NK-92 (cell line): ENCODE data around the gene CT47A1.
"Not testable (repeated sequence)": the region's sequence is repeated elsewhere in the genome, so short reads cannot be mapped to it uniquely, and the experiment has no call there.

Experiments
- DNase-seq: peaks from one replicate; lab custom pipeline; 2025; ENCODE audit not compliant: unreplicated experiment; lab: John Stamatoyannopoulos, UW

CT47A1 gene

GRCh38 chrX:120985660-120986059, at the start of gene CT47A1:
TSS of gene CT47A1 (minus strand) at chrX:120985760. CDS start at chrX:120985529, 231 bp downstream.
- not testable (repeated sequence) for DNase-seq

DNA sequence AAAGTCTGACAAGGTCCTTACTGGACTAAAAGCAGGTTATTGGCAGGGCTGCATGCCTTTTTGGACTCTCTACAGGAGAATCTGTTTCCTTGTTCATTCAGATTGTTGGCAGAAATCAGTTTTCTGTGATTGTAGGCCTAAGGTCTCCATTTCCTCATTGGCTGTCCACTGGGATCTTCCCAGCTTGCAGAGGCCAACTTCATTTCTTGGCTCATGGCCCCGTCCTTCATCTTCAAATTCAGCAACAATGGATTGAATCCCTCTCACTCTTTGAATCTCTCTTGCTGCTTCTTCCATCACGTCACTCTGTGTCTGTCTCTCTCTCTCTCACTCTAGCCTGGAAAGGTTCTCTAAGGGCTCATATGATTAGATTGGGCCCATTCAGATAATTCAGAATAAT, 47.0 kb upstream of the CT47A1 start:
- no peak for DNase-seq

DNA sequence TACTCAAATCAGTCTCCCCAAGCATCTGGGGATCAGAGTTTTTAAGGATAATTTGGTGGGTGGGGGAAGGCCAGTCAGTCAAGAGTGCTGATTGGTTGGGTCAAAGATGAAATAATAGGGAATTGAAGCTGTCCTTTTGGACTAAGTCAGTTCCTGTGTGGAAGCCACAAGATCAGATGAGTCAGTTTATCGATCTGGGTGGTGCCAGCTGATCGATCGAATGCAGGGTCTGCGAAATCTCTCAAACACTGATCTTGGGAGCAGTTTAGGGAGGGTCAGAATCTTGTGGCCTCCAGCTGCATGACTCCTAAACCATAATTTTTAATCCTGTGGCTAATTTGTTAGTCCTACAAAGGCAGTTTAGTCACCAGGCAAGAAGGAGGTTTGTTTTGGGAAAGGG, 44.5 kb upstream of the CT47A1 start:
- no peak for DNase-seq

GRCh38 chrX:121028419-121028818, 42.9 kb upstream of the CT47A1 start:
- no peak for DNase-seq

DNA sequence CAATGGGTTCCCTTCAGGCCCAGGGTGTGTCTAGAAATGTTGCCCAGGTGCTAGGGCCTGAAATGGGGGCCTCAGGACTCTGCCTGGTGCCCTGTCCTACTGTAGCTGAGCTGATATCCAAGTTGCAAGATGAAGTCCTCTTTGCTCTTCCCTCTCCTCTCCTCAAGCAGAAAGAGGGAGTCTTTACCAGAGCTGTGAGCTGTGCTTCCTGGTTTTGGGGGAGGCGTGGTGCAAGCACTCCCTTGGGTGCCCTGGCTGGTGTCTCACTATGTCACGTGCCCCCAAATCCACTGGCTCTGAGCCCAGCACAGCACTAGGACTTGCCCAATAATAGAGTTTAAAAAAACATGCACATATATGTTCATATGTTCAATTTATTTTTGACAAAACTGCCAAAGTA, 29.3 kb upstream of the CT47A1 start:
- no peak for DNase-seq

GRCh38 chrX:121013897-121014455, 28.4 kb upstream of the CT47A1 start:
- no peak for DNase-seq

GRCh38 chrX:121011254-121011653, 25.7 kb upstream of the CT47A1 start:
- no peak for DNase-seq

DNA sequence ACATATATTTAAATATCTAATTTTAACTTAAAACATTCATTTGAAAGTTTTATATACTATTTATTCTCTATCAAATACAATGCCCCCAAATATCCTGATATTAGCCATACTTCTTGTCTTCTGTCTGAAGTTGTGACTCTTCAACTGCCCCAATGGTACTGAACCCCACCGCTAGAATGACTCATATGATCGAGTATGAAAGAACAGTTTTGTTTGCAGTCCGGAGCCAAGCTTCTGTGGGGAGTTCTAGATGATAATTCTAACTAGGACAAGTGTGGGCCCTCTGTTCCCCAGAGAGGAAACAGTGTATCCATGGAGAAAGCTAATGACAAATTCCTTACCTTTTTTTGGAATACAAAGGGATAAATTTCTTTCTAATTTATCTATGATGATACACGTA, 24.7 kb upstream of the CT47A1 start:
- DNase-seq: no peak

- DNase-seq: no peak
Observed at GRCh38 chrX:121009764-121010163, 24.2 kb upstream of the CT47A1 start.

DNA sequence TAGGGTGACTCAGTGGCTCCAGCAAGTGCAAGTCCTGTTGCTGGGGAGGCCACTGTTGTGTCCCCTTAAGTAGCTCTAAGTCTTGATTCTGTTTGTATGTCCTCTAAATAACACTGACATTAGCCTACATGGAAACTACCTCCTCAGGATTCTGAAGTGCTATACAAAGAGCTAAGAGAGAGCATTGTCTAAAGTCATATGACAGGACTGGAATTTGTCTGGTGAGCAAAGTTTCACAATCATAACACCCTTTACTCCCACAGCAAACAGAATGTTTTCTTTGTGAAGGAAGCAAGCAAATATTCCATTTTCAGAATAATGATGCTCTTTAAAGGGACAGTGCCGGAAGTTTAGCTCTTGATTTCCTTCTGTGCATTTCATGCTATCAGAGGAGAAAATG, 23.4 kb upstream of the CT47A1 start:
- DNase-seq: no peak

DNA sequence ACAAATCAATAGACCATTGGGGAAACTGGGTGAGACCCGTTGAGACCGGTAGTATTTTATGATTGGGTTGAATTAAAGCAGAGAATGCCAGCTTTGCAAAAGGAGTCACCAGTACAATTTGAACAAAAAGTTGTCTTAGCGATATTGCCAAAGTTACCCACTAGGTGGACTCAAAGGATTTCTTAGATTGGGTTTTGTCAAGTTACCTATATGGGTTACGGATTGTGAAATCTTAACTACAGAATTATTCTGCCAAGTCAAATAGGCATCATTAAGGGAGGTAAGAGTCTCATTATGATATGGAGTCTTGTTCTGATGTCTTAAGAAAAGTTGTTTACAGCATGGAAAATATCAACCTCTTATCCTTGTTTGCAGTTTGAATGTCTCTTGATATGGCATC, 15.0 kb upstream of the CT47A1 start:
- DNase-seq: no peak

DNA sequence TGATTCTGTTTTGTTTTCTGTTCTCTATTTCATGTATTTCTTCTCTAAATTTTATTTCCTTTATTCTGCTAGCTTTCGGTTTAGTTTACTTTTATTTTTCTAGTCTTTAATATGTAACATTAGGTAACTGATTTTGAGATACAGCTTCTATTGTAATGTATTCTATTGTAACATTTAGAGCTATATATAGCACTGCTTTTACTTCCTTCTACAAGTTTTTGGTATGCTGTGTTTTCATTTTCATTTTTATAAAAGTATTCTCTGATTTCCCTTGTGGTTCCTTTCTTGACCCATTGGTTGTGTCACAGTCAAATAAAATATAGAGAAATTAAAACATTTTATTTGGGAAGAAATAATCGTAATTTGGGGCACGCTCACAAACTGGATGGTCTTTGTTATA, 13.9 kb upstream of the CT47A1 start:
- no peak for DNase-seq

DNA sequence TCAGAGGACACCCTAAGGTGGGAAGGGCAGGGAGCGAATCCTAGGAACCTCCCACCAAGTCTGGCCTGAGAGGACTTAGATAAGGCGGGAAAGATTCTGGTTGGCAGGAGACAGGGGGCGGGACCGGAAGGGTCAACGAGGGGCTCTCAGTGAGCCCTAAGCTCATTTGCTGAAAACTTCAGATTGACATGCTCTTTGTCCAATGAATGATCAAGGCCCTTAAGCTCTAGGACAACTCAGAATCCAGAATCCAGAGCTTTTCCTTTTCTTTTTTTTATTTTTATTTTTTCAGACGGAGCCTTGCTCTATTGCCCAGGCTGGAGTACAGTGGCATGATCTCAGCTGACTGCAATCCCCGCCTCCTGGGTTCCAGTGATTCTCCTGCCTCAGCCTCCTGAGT, 29.1 kb downstream of the CT47A1 start, which contains the start of gene CT47A7:
Gene CT47A7 (minus strand): TSS at position 101 of the 400 bp plus-strand sequence. CDS start 255 bp downstream, outside the sequence.
- DNase-seq: not testable (repeated sequence)
